ENCODE data around the gene DEUP1.
"Not testable (repeated sequence)": the region's sequence is repeated elsewhere in the genome, so short reads cannot be mapped to it uniquely, and the experiment has no call there.

The DEUP1 gene

GRCh38 chr11:93291110-93291509 is 39.4 kb upstream of the DEUP1 start:
- Histone ChIP-seq H3K36me3 (ENCODE audit: low read length) (no peaks in the 10 kb centered on the region), H3K4me3 (ENCODE audit: insufficient read depth, low read length, poor library complexity, severe bottlenecking) (no peak overlapping the region), H3F3A (ENCODE audit: insufficient read depth) (no peaks in the 10 kb centered on the region), H3K9me3 (ENCODE audit: insufficient read depth, low read length) (no peaks in the 10 kb centered on the region), H3K27me3 (ENCODE audit: low read length) (no peaks in the 10 kb centered on the region), H2AFZ (ENCODE audit: low read depth, low read length, severe bottlenecking) (no peak overlapping the region), H4K20me1 (ENCODE audit: low read depth, low read length) (no peaks in the 10 kb centered on the region), H3K9me2 (replicated peaks; ENCODE audit: insufficient read depth, low read length) (no peaks in the 10 kb centered on the region), H3K79me2 (ENCODE audit: insufficient read depth, low read length) (no peaks in the 10 kb centered on the region), H3K9ac (ENCODE audit: low read length) (no peak overlapping the region), H3K27ac (ENCODE audit: low read depth, low read length) (no peak overlapping the region), H3K4me2 (ENCODE audit: low read depth, low read length, poor library complexity, severe bottlenecking) (no peak overlapping the region)
- TF ChIP-seq CTCF (IDR thresholded peaks at IDR 0.05; ENCODE audit: insufficient read depth, low read length, poor library complexity, severe bottlenecking) (no peak), EZH2phosphoT487 (conservative IDR thresholded peaks at IDR 0.05; ENCODE audit: low read length) (no peak)

GRCh38 chr11:93291898-93292297 is 38.6 kb upstream of the DEUP1 start:
- H3F3A ChIP-seq (ENCODE audit: insufficient read depth): no peaks in the 10 kb centered on the region
- H3K9me2 ChIP-seq (replicated peaks; ENCODE audit: insufficient read depth, low read length): no peaks in the 10 kb centered on the region
- TF ChIP-seq CTCF (IDR thresholded peaks at IDR 0.05; ENCODE audit: insufficient read depth, low read length, poor library complexity, severe bottlenecking): no peak
- TF ChIP-seq EZH2phosphoT487 (conservative IDR thresholded peaks at IDR 0.05; ENCODE audit: low read length): no peak
- no peak overlapping the region for H3K4me3 ChIP-seq (ENCODE audit: insufficient read depth, low read length, poor library complexity, severe bottlenecking)
- no peaks in the 10 kb centered on the region for H3K36me3 ChIP-seq (ENCODE audit: low read length)
- H3K9ac ChIP-seq (ENCODE audit: low read length): no peak overlapping the region
- no peaks in the 10 kb centered on the region for H4K20me1 ChIP-seq (ENCODE audit: low read depth, low read length)
- H3K4me2 ChIP-seq (ENCODE audit: low read depth, low read length, poor library complexity, severe bottlenecking): no peak overlapping the region
- no peaks in the 10 kb centered on the region for H3K27me3 ChIP-seq (ENCODE audit: low read length)
- H3K79me2 ChIP-seq (ENCODE audit: insufficient read depth, low read length): no peaks in the 10 kb centered on the region
- H3K9me3 ChIP-seq (ENCODE audit: insufficient read depth, low read length): no peaks in the 10 kb centered on the region
- H3K27ac ChIP-seq (ENCODE audit: low read depth, low read length): no peak overlapping the region
- no peak overlapping the region for H2AFZ ChIP-seq (ENCODE audit: low read depth, low read length, severe bottlenecking)

GRCh38 chr11:93295921-93296575 is 34.5 kb upstream of the DEUP1 start:
- TF ChIP-seq EZH2phosphoT487 (conservative IDR thresholded peaks at IDR 0.05; ENCODE audit: low read length): no peak
- no peaks in the 10 kb centered on the region for H3K79me2 ChIP-seq (ENCODE audit: insufficient read depth, low read length)
- H3F3A ChIP-seq (ENCODE audit: insufficient read depth): no peaks in the 10 kb centered on the region
- no peaks in the 10 kb centered on the region for H4K20me1 ChIP-seq (ENCODE audit: low read depth, low read length)
- no peaks in the 10 kb centered on the region for H3K9me3 ChIP-seq (ENCODE audit: insufficient read depth, low read length)
- H3K9me2 ChIP-seq (replicated peaks; ENCODE audit: insufficient read depth, low read length): no peaks in the 10 kb centered on the region
- H3K9ac ChIP-seq (ENCODE audit: low read length): no peak overlapping the region
- no peak overlapping the region for H3K4me3 ChIP-seq (ENCODE audit: insufficient read depth, low read length, poor library complexity, severe bottlenecking)
- no peak overlapping the region for H3K27ac ChIP-seq (ENCODE audit: low read depth, low read length)
- H3K4me2 ChIP-seq (ENCODE audit: low read depth, low read length, poor library complexity, severe bottlenecking): no peak overlapping the region
- H3K27me3 ChIP-seq (ENCODE audit: low read length): no peaks in the 10 kb centered on the region
- H2AFZ ChIP-seq (ENCODE audit: low read depth, low read length, severe bottlenecking): no peak overlapping the region
- H3K36me3 ChIP-seq (ENCODE audit: low read length): no peaks in the 10 kb centered on the region

GRCh38 chr11:93303689-93304088 is 26.9 kb upstream of the DEUP1 start:
- Histone ChIP-seq H2AFZ (ENCODE audit: low read depth, low read length, severe bottlenecking) (no peak overlapping the region), H3K9me2 (replicated peaks; ENCODE audit: insufficient read depth, low read length) (no peaks in the 10 kb centered on the region), H3F3A (ENCODE audit: insufficient read depth) (no peaks in the 10 kb centered on the region), H3K27ac (ENCODE audit: low read depth, low read length) (no peak overlapping the region), H3K9ac (ENCODE audit: low read length) (no peak overlapping the region), H3K4me3 (ENCODE audit: insufficient read depth, low read length, poor library complexity, severe bottlenecking) (no peak overlapping the region), H3K9me3 (ENCODE audit: insufficient read depth, low read length) (no peaks in the 10 kb centered on the region), H3K36me3 (ENCODE audit: low read length) (no peaks in the 10 kb centered on the region), H3K4me2 (ENCODE audit: low read depth, low read length, poor library complexity, severe bottlenecking) (no peak overlapping the region), H4K20me1 (ENCODE audit: low read depth, low read length) (no peaks in the 10 kb centered on the region), H3K27me3 (ENCODE audit: low read length) (no peaks in the 10 kb centered on the region), H3K79me2 (ENCODE audit: insufficient read depth, low read length) (no peaks in the 10 kb centered on the region)
- TF ChIP-seq EZH2phosphoT487 (conservative IDR thresholded peaks at IDR 0.05; ENCODE audit: low read length) (no peak), CTCF (IDR thresholded peaks at IDR 0.05; ENCODE audit: insufficient read depth, low read length, poor library complexity, severe bottlenecking) (no peak)

- H3K4me3 ChIP-seq (ENCODE audit: insufficient read depth, low read length, poor library complexity, severe bottlenecking); H3K79me2 ChIP-seq (ENCODE audit: insufficient read depth, low read length); H4K20me1 ChIP-seq (ENCODE audit: low read depth, low read length); H3K9ac ChIP-seq (ENCODE audit: low read length); H3K36me3 ChIP-seq (ENCODE audit: low read length); H3K27ac ChIP-seq (ENCODE audit: low read depth, low read length); H3K27me3 ChIP-seq (ENCODE audit: low read length); H3F3A ChIP-seq (ENCODE audit: insufficient read depth); H3K4me2 ChIP-seq (ENCODE audit: low read depth, low read length, poor library complexity, severe bottlenecking); H3K9me3 ChIP-seq (ENCODE audit: insufficient read depth, low read length); H2AFZ ChIP-seq (ENCODE audit: low read depth, low read length, severe bottlenecking); H3K9me2 ChIP-seq (replicated peaks; ENCODE audit: insufficient read depth, low read length): not testable (repeated sequence)
These were observed 16.1 kb upstream of the DEUP1 start for GRCh38 chr11:93314399-93314798.
